RWPE1 (cell line): Measurements from ENCODE around the gene AP3D1.

Source experiments
- CTCF ChIA-PET: fragments of 350-600 bp; sonication (Branson Sonifier 250); formaldehyde crosslinking; extraction: SDS; loops from one replicate; lab custom pipeline; 2021; lab: Yijun Ruan, JAX
- POLR2A ChIA-PET: fragments of 400-600 bp; formaldehyde crosslinking; extraction: SDS; loops from one replicate; lab custom pipeline; 2020; ENCODE audit warnings: antibody characterized with exemption; ENCODE audit not compliant: low non-redundant PET; lab: Yijun Ruan, JAX
- DNase-seq: peaks from one replicate; pipeline ENCODE4 v3.0.0; 2012; ENCODE audit warnings: low spot score
- H3K27ac ChIP-seq: fragments of 450-650 bp; 2 replicates; pipeline ENCODE4 v1.5.1; 2017
- CTCF ChIP-seq: fragments of 450-650 bp; conservative IDR thresholded peaks from 2 replicates; pipeline ENCODE4 v1.5.1; 2017; ENCODE audit warnings: low read depth, mild to moderate bottlenecking

Gene AP3D1

DNA sequence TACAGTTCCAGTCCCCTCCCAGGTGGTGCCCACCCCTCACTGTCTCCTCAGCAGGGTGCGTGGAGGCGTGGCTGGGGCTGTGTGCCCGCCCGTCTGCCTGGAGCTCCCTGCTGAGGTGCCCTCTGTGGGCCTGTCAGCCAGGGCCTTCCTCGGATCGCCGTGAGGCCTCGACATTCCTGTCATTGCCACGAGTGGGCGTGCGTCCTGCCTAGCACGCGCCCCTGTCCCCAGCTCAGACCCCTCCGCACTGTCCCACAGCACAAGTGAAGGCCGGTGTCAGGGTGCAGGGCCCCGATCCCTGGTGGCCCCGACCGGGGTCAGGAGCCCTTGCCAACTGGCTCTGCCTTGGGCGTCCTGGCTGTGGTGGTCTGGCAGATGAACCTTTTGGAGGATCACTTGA lies 44.5 kb upstream of the AP3D1 start:
- POLR2A ChIA-PET = no interaction called here
- CTCF ChIA-PET = no interaction called here
- TF ChIP-seq CTCF = no peak
- DNase-seq = no peak
- no peak overlapping the region for H3K27ac ChIP-seq

GRCh38 chr19:2195361-2195760 lies 44.0 kb upstream of the AP3D1 start:
- no peak overlapping the region for H3K27ac ChIP-seq
- no peak for TF ChIP-seq CTCF
- POLR2A ChIA-PET = no interaction called here
- DNase-seq = no peak
- CTCF ChIA-PET = no interaction called here

DNA sequence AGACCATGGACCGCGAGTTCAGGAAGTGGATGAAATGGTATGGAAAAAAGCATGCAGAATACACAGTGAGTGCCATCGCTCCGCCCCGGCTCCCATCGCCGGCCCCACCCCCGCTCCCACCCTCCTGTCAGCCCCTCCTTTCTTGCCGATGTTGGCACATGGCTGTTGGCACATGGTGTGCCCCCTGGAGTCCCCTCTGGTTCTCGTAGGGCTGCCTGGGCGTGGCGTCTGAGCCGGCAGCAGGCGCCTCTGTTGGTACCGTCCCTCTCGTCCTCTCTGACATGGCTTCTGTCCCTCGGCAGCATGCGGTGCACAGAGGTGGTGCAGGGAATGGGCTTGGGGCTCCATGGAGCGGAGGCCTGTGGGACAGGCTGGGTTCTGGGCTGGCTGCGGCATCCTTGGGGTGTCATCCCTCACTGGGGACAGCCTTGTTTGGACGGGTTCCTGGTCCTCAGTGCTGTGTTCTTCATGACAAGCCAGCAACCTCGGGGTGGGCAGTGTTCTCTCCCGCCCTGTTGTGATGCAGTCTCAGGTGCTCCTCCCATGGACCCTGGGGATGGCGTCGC lies 43.2 kb upstream of the AP3D1 start:
- ChIA-PET CTCF (no interaction called here), POLR2A (no interaction called here)
- H3K27ac ChIP-seq = no peak overlapping the region
- DNase-seq = no peak
- no peak for TF ChIP-seq CTCF

DNA sequence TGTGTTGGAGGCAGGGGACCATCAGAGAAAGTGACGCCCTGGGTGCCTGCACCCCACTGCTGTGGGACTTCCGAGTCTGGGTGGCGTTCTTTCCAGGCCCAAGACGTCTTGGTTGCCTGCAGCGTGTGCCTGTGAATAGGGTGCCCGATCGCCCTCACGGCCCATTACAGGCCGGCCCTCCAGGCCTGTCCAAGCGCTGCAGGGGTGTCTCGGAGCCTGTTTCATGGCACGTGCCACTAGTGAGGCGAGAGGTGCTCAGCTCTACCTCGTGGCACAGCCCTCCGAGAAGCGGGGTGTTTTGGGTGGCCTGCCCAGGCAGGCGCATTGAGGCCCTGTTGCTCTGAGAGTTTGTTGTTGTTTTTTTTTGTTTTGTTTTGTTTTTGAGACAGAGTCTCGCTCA lies 42.4 kb upstream of the AP3D1 start:
- ChIA-PET CTCF (no interaction called here), POLR2A (no interaction called here)
- no peak overlapping the region for H3K27ac ChIP-seq
- DNase-seq = no peak
- TF ChIP-seq CTCF = no peak

GRCh38 chr19:2192862-2193261 lies 41.5 kb upstream of the AP3D1 start:
- H3K27ac ChIP-seq = peak overlapping the region; percentile 18; the same call in 1 of the 2 replicates
- ChIA-PET CTCF (interaction anchor here (0.6 kb wide), 1 partner anchor 28 kb away, joined by 4 read pairs; no protein-coding TSS in a partner anchor), POLR2A (no interaction called here)
- DNase-seq = no peak
- TF ChIP-seq CTCF = no peak

DNA sequence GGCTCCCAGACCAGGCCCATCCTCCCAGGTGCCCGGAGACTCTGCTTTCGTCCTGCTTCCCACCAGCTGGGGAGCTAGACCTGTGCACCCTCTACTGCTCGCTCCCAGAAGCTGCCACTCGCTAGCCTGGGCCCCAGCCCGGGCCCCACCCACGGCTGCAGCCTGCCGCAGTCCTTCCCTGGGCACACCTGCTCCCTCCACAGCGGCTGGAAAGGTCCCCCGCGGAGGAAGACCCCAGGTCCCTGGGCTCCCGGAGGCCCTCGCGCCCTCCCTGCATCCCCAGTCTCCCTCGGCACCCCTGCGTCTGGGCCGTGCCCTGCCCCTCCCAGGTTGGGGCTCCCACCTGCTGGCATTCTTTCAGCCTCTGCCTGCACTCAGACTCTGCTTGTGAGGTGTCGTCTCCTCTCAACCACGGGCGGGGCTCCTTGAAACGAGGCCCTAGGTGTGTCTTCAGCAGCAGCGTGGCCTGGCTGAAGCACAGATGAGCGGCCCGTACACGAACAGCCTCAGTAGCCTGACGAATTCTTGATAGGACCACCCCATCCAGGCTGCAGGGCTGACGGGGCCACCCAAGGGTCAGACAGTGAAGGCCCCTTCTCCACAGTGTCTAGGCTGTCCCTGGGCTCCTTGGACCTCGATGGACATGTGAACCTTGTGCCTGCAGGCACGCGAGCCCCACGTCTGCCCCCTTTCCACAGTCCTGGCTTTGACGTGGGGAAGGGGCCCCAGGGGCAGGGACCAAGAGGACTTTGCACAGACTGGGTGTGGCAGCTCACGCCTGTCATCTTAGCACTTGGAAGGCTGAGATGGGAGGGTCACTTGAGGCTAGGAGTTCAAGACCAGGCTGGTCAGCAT lies 40.3 kb upstream of the AP3D1 start:
- CTCF ChIA-PET = no interaction called here
- POLR2A ChIA-PET = no interaction called here
- DNase-seq = no peak
- TF ChIP-seq CTCF = no peak
- H3K27ac ChIP-seq = no peak overlapping the region
